HG03025 (cell line): Measurements from ENCODE around the gene NPC1.

ENCODE experiments used
- ATAC-seq: cut with Tn5 transposase; IDR thresholded peaks from one replicate; pipeline ENCODE4 v1.9.1; 2021; ENCODE audit warnings: mild to moderate bottlenecking, moderate library complexity; ENCODE audit not compliant: unreplicated experiment, low FRiP score

Gene NPC1

GRCh38 chr18:23612434-23613090 is 26.3 kb upstream of the NPC1 start:
- no peak for ATAC-seq

- no peak for ATAC-seq
Measured at GRCh38 chr18:23609390-23610023, 23.2 kb upstream of the NPC1 start.

- no peak for ATAC-seq
Measured at GRCh38 chr18:23608211-23608610, 21.9 kb upstream of the NPC1 start.

GRCh38 chr18:23605941-23606340 is 19.6 kb upstream of the NPC1 start:
- no peak for ATAC-seq

GRCh38 chr18:23599809-23600208 is 13.5 kb upstream of the NPC1 start:
- no peak for ATAC-seq

- no peak for ATAC-seq
Measured at GRCh38 chr18:23596183-23596582, 9.9 kb upstream of the NPC1 start.

- no peak for ATAC-seq
Measured at GRCh38 chr18:23595591-23595990, 9.3 kb upstream of the NPC1 start.

- no peak for ATAC-seq
Measured at GRCh38 chr18:23593720-23594119, 7.4 kb upstream of the NPC1 start.

GRCh38 chr18:23592911-23593310 is 6.6 kb upstream of the NPC1 start:
- no peak for ATAC-seq

- ATAC-seq = no peak
Measured at GRCh38 chr18:23591011-23591410, 4.7 kb upstream of the NPC1 start.

GRCh38 chr18:23588836-23589560 is 2.7 kb upstream of the NPC1 start:
- no peak for ATAC-seq

- ATAC-seq = no peak
Measured at GRCh38 chr18:23587220-23587642, 925 bp upstream of the NPC1 start.

- no peak for ATAC-seq
Measured at GRCh38 chr18:23585897-23586248, 433 bp downstream of the NPC1 start.

- no peak for ATAC-seq
Measured at GRCh38 chr18:23585007-23585871, 1.1 kb downstream of the NPC1 start.

GRCh38 chr18:23584019-23584983 is 2.0 kb downstream of the NPC1 start:
- no peak for ATAC-seq

- ATAC-seq = no peak
Measured at GRCh38 chr18:23583071-23583865, 3.0 kb downstream of the NPC1 start.

GRCh38 chr18:23580677-23581367 is 5.5 kb downstream of the NPC1 start:
- no peak for ATAC-seq

- ATAC-seq = no peak
Measured at GRCh38 chr18:23578891-23579653, 7.2 kb downstream of the NPC1 start.
